NK-92 treated with Interleukin-12 subunit alpha and Interleukin-12 subunit beta, amount 100 ng/mL, for 24 hours (cell line): Measurements from ENCODE around the gene ST6GALNAC3.

Experiments used
- DNase-seq: peaks from one replicate; lab custom pipeline; 2025; lab: John Stamatoyannopoulos, UW

The ST6GALNAC3 gene

GRCh38 chr1:76247261-76247852, 172.8 kb downstream of the ST6GALNAC3 start:
- no peak for DNase-seq

- no peak for DNase-seq
Measured at GRCh38 chr1:76250271-76250670, 175.7 kb downstream of the ST6GALNAC3 start.

- DNase-seq: no peak
Measured at GRCh38 chr1:76252431-76252830, 177.9 kb downstream of the ST6GALNAC3 start.

GRCh38 chr1:76254104-76255030, 179.8 kb downstream of the ST6GALNAC3 start:
- no peak for DNase-seq

- DNase-seq: no peak
Measured at GRCh38 chr1:76256289-76257223, 182.0 kb downstream of the ST6GALNAC3 start.

- DNase-seq: no peak
Measured at GRCh38 chr1:76257823-76258222, 183.3 kb downstream of the ST6GALNAC3 start.

GRCh38 chr1:76259270-76259669, 184.7 kb downstream of the ST6GALNAC3 start:
- DNase-seq: no peak

GRCh38 chr1:76260279-76260678, 185.7 kb downstream of the ST6GALNAC3 start:
- DNase-seq: no peak

- DNase-seq: no peak
Measured at GRCh38 chr1:76262601-76263000, 188.1 kb downstream of the ST6GALNAC3 start.

GRCh38 chr1:76264642-76265041, 190.1 kb downstream of the ST6GALNAC3 start:
- no peak for DNase-seq

GRCh38 chr1:76266762-76267161, 192.2 kb downstream of the ST6GALNAC3 start:
- DNase-seq: no peak

- no peak for DNase-seq
Measured at GRCh38 chr1:76267631-76268030, 193.1 kb downstream of the ST6GALNAC3 start.

- no peak for DNase-seq
Measured at GRCh38 chr1:76268341-76268740, 193.8 kb downstream of the ST6GALNAC3 start.

- DNase-seq: no peak
Measured at GRCh38 chr1:76269155-76269554, 194.6 kb downstream of the ST6GALNAC3 start.

- DNase-seq: no peak
Measured at GRCh38 chr1:76274302-76274701, 199.8 kb downstream of the ST6GALNAC3 start.

GRCh38 chr1:76274718-76275117, 200.2 kb downstream of the ST6GALNAC3 start:
- DNase-seq: no peak

GRCh38 chr1:76278711-76279100, 204.2 kb downstream of the ST6GALNAC3 start:
- DNase-seq: no peak

GRCh38 chr1:76279101-76279748, 204.7 kb downstream of the ST6GALNAC3 start:
- no peak for DNase-seq

GRCh38 chr1:76281306-76281705, 206.8 kb downstream of the ST6GALNAC3 start:
- no peak for DNase-seq

GRCh38 chr1:76284842-76285241, 210.3 kb downstream of the ST6GALNAC3 start:
- DNase-seq: no peak

- no peak for DNase-seq
Measured at GRCh38 chr1:76285578-76286135, 211.1 kb downstream of the ST6GALNAC3 start.
